ENCODE results near the gene DEPDC1. TPM values are rescaled to one million over a fixed set of nuclear protein-coding genes. Genes with fewer than 3 reads are reported as not detected.

Gene DEPDC1
- polyA plus RNA-seq, 2 of the 4 experiments (the other 2 are of a cell fraction) = 18.2 to 33.6 TPM

GRCh38 chr1:68453060-68453670, 43.7 kb downstream of the DEPDC1 start:
- WGBS (ENCODE audit: missing lambda C conversion rate) = 80% methylated on average over 8 of the region's 8 CpGs
- FAIRE-seq = no peak
- H3K4me1 ChIP-seq = no peaks in the 10 kb centered on the region
- no peak overlapping the region for H3K27ac ChIP-seq
- H3K4me3 ChIP-seq = no peak overlapping the region
- TF ChIP-seq E2F6 (IDR thresholded peaks at IDR 0.05; ENCODE audit: borderline replicate concordance, low read depth) = no peak
- TF ChIP-seq TFCP2L1 (CRISPR knock-in tag; IDR thresholded peaks at IDR 0.05) = no peak
- DNase-seq (ENCODE audit: low read depth in 1 of 2, low spot score in 1 of 2) = no peak
- CTCF ChIA-PET = interaction anchor here (0.9 to 1.3 kb wide), 2 partner anchors 11 to 335 kb away, joined by 3 read pairs; no protein-coding TSS in a partner anchor
- no peak overlapping the region for H3K4me2 ChIP-seq
- POLR2A ChIA-PET = no interaction called here
- H3K9me3 ChIP-seq = no peaks in the 10 kb centered on the region
- no peak for ATAC-seq

GRCh38 chr1:68449901-68450300, 47.0 kb downstream of the DEPDC1 start, which contains the start of gene RPE65:
Gene RPE65 (minus strand): TSS chr1:68449954. CDS start chr1:68449905, 49 bp downstream.
- POLR2A ChIA-PET = no interaction called here

GRCh38 chr1:68448365-68448764, 48.5 kb downstream of the DEPDC1 start:
- no peak for TF ChIP-seq SREBF2 (IDR thresholded peaks at IDR 0.05)
- TF ChIP-seq HOXB13 (CRISPR knock-in tag; IDR thresholded peaks at IDR 0.05; ENCODE audit: low read depth) = no peak
- no peak for TF ChIP-seq GATA3 (IDR thresholded peaks at IDR 0.05; ENCODE audit: borderline replicate concordance)
- no peak for TF ChIP-seq JUNB (IDR thresholded peaks at IDR 0.05)
- TF ChIP-seq POLR2AphosphoS2 (conservative IDR thresholded peaks at IDR 0.05; ENCODE audit: low read length) = no peak
- TF ChIP-seq ELK1 (IDR thresholded peaks at IDR 0.05; ENCODE audit: low read depth, low read length) = no peak
- no peak for TF ChIP-seq NFE2L2 (conservative IDR thresholded peaks at IDR 0.05; ENCODE audit: low read length)
- TF ChIP-seq RAD21 (conservative IDR thresholded peaks at IDR 0.05 in 1 of 2, IDR thresholded peaks at IDR 0.05 in 1 of 2) = no peak
- TF ChIP-seq CHD2 (IDR thresholded peaks at IDR 0.05; ENCODE audit: low read length, partially characterized antibody) = no peak
- no peak for TF ChIP-seq RNF2 (IDR thresholded peaks at IDR 0.05; ENCODE audit: borderline replicate concordance, low read depth)
- TF ChIP-seq ZC3H11A (IDR thresholded peaks at IDR 0.05) = no peak
- no peak for TF ChIP-seq EHMT2 (IDR thresholded peaks at IDR 0.05; ENCODE audit: low read depth)
- no peak for TF ChIP-seq HES2 (IDR thresholded peaks at IDR 0.05)
- TF ChIP-seq EP300 (IDR thresholded peaks at IDR 0.05) = no peak
- no peak for TF ChIP-seq JUN (IDR thresholded peaks at IDR 0.05)
- ATAC-seq (peak in 1 of 2 experiments; percentile 37; a peak in 1 of 6 replicates), FAIRE-seq (no peak), DNase-seq (ENCODE audit: low read depth in 1 of 2, low spot score in 1 of 2) (peak in 1 of 2 experiments; percentile 6)
- H3K4me1 ChIP-seq = no peaks in the 10 kb centered on the region
- no peaks in the 10 kb centered on the region for H3K9me3 ChIP-seq
- no peak overlapping the region for H3K27ac ChIP-seq
- ChIA-PET POLR2A (no interaction called here), CTCF (no interaction called here)
- H3K4me3 ChIP-seq = no peak overlapping the region
- H3K4me2 ChIP-seq = no peak overlapping the region
- WGBS (ENCODE audit: missing lambda C conversion rate) = 28% methylated on average over 7 of the region's 7 CpGs

More at GRCh38 chr1:68449901-68450300, 47.0 kb downstream of the DEPDC1 start, which contains the start of gene RPE65:
- Histone ChIP-seq H3K27ac (no peak within 1 kb of the TSS), H3K4me2 (no peak within 1 kb of the TSS), H3K4me3 (no peak within 1 kb of the TSS), H3K9me3 (no peaks in the 10 kb centered on the region), H3K4me1 (no peaks in the 10 kb centered on the region)
- no peak for DNase-seq (ENCODE audit: low read depth in 1 of 2, low spot score in 1 of 2)
- CTCF ChIA-PET = interaction anchor here (1.0 kb wide), 1 partner anchor 69 kb away, joined by 3 read pairs; no protein-coding TSS in a partner anchor
- WGBS (ENCODE audit: missing lambda C conversion rate) = 0% methylated on average over 1 of the region's 1 CpG
- no peak for ATAC-seq
- TF ChIP-seq HEYL (CRISPR knock-in tag; IDR thresholded peaks at IDR 0.05) (no peak), CHD2 (IDR thresholded peaks at IDR 0.05; ENCODE audit: low read length, partially characterized antibody) (no peak), JUNB (IDR thresholded peaks at IDR 0.05) (no peak), FOSL2 (IDR thresholded peaks at IDR 0.05) (no peak), FOSL2 (CRISPR knock-in tag; IDR thresholded peaks at IDR 0.05) (no peak)
- no peak for FAIRE-seq

All from A549 (cell line).